ENCODE results near the gene PTPRN2.
A peak's percentile ranks its signal among the peaks of the same experiment; 100 is the strongest.

Gene PTPRN2

DNA sequence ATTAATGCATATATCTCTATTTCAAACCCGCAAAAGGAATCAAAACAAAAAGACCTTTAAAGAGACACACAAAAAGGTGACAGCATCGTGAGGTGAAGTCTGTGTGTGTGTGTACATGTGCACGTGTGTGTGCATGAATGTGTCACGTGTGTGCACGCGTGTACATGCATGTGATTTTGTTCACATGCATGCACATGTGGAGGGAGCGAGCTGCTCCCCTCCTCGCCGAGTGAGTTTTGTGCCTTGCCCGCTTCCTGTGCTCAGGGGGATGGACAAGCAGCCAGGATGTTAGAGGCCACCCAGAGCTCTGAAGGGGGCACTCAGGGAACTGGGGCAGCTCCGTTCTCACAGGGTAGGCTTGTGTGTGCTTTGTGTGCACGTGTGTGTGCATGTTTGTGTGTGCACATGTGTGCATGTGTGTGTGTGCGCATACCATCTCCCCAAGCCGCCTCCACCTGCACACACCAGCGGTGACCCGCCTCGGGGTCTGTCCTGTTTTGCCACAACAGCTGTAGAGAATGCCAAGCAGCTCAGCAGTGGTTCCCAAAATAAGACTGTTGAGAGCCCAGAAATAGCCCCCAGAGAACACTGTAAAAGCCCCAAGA, 191.2 kb downstream of the PTPRN2 start:
- no peak overlapping the region for H3K4me3 Mint-ChIP-seq
- no peak for DNase-seq
- H3K27ac Mint-ChIP-seq: peak overlapping the region; percentile 33
- peaks cover 12% of the 10 kb centered on the region for H3K9me3 Mint-ChIP-seq
- CTCF ChIA-PET: interaction anchor here (1.1 kb wide), 1 partner anchor 13 kb away, joined by 3 read pairs; no protein-coding TSS in a partner anchor
- no peaks in the 10 kb centered on the region for H3K27me3 Mint-ChIP-seq
- no peaks in the 10 kb centered on the region for H3K36me3 Mint-ChIP-seq
- H3K4me1 Mint-ChIP-seq: no peaks in the 10 kb centered on the region

- no peaks in the 10 kb centered on the region for H3K27me3 Mint-ChIP-seq
- H3K9me3 Mint-ChIP-seq: peaks cover 12% of the 10 kb centered on the region
- CTCF ChIA-PET: no interaction called here
- H3K4me1 Mint-ChIP-seq: no peaks in the 10 kb centered on the region
- no peak overlapping the region for H3K27ac Mint-ChIP-seq
- no peaks in the 10 kb centered on the region for H3K36me3 Mint-ChIP-seq
- DNase-seq: no peak
- H3K4me3 Mint-ChIP-seq: no peak overlapping the region
These were observed 191.8 kb downstream of the PTPRN2 start for GRCh38 chr7:158395780-158396278.

DNA sequence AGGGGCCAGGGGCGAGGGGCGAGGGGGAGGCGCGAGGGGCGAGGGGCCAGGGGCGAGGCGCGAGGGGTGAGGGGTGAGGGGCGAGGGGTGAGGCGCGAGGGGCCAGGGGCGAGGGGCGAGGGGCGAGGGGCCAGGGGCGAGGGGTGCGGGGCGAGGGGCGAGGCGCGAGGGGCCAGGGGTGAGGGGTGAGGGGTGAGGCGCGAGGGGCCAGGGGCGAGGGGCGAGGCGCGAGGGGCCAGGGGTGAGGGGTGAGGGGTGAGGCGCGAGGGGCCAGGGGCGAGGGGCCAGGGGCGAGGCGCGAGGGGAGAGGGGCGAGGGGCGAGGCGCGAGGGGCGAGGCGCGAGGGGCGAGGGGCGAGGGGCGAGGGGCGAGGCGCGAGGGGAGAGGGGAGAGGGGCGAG, 192.3 kb downstream of the PTPRN2 start:
- H3K27me3 Mint-ChIP-seq: no peaks in the 10 kb centered on the region
- no peak for DNase-seq
- H3K27ac Mint-ChIP-seq: no peak overlapping the region
- no peaks in the 10 kb centered on the region for H3K4me1 Mint-ChIP-seq
- H3K9me3 Mint-ChIP-seq: peaks cover 12% of the 10 kb centered on the region
- CTCF ChIA-PET: no interaction called here
- H3K4me3 Mint-ChIP-seq: no peak overlapping the region
- no peaks in the 10 kb centered on the region for H3K36me3 Mint-ChIP-seq

DNA sequence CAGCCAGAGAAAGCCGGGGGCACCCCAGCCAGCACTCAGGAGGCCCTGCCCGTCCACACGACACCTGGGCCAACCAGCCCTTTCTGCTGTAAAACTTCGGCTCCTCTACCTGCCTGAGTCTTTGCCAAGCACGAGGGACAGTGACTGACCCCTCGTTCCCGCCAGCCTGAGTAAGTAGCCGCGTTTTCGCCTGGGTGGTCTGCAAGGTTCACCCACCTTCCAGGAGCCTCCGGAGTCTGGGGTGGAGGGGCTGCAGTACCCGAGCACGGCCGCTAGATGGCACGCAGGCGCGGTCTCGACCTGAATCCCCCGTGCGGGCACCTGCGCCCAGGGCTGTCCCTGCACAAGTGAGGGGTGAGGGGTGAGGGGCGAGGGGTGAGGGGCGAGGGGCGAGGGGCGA, 192.7 kb downstream of the PTPRN2 start:
- H3K27me3 Mint-ChIP-seq: no peaks in the 10 kb centered on the region
- H3K9me3 Mint-ChIP-seq: peaks cover 12% of the 10 kb centered on the region
- H3K4me3 Mint-ChIP-seq: no peak overlapping the region
- no peaks in the 10 kb centered on the region for H3K4me1 Mint-ChIP-seq
- no peak overlapping the region for H3K27ac Mint-ChIP-seq
- no peaks in the 10 kb centered on the region for H3K36me3 Mint-ChIP-seq
- CTCF ChIA-PET: no interaction called here
- peak; percentile 30 for DNase-seq

DNA sequence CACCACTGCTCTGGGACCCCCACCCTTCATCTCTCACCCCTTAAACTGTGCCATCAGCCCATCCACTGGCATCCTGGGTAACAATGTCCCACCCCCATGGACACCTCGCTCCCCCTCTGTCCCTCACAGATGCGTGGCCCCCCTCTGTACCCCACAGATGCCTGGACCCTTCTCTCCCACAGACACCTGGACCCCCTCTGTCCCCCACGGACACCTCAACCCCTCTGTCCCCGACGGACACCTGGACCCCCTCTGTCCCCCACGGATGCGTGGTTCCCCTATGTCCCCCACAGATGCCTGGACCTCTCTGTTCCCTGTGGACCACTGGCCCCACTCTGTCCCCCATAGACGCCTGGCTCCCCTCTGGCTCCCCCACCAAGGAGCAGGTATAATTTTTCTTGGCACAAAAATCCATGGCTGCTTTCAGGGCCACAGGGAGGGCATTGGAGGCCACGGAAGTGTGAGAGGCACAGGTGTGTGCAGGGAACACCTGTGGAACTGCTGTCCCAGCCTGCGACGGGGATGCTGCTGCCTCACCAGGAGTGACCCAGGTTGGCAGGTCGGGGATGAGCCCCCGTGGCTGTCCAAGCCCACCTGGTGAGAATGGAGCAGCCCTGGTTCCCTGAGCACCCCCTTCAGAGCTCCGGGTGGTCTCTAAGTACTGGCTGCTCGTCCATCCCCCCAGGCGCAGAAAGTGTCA, 193.5 kb downstream of the PTPRN2 start:
- Mint-ChIP-seq H3K27me3 (no peaks in the 10 kb centered on the region), H3K4me3 (no peak overlapping the region), H3K9me3 (peaks cover 10% of the 10 kb centered on the region), H3K4me1 (no peaks in the 10 kb centered on the region), H3K36me3 (no peaks in the 10 kb centered on the region), H3K27ac (no peak overlapping the region)
- CTCF ChIA-PET: no interaction called here
- no peak for DNase-seq

DNA sequence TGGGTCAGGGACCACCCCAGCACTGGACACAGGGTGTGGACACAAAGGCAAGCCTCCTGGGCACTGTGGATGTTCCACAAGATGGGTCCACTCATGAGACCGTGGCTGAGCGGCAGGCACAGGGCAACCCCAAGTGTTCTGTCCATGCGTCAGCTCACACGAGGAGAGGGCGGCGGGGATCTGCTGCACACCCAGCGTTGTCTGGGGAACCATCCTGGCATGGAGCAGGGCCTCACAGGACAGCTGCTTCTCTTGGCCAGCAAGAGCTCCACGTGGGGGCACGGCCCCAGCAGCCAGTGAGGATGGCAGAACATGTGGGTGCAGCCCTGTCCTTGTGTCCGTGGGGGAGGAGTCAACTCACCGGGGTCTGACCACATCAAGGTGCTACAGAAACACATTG, 195.4 kb downstream of the PTPRN2 start:
- CTCF ChIA-PET: no interaction called here
- no peak for DNase-seq
- Mint-ChIP-seq H3K9me3 (peaks cover 2% of the 10 kb centered on the region), H3K4me1 (no peaks in the 10 kb centered on the region), H3K27me3 (no peaks in the 10 kb centered on the region), H3K36me3 (no peaks in the 10 kb centered on the region), H3K27ac (no peak overlapping the region), H3K4me3 (no peak overlapping the region)

- Mint-ChIP-seq H3K36me3 (no peaks in the 10 kb centered on the region), H3K4me1 (no peaks in the 10 kb centered on the region), H3K4me3 (no peak overlapping the region), H3K27ac (no peak overlapping the region), H3K27me3 (no peaks in the 10 kb centered on the region), H3K9me3 (peaks cover 2% of the 10 kb centered on the region)
- no peak for DNase-seq
- CTCF ChIA-PET: no interaction called here
These were observed 196.1 kb downstream of the PTPRN2 start for GRCh38 chr7:158391541-158391940.

- DNase-seq: no peak
- H3K27me3 Mint-ChIP-seq: no peaks in the 10 kb centered on the region
- H3K9me3 Mint-ChIP-seq: peaks cover 2% of the 10 kb centered on the region
- no peaks in the 10 kb centered on the region for H3K36me3 Mint-ChIP-seq
- H3K27ac Mint-ChIP-seq: no peak overlapping the region
- CTCF ChIA-PET: no interaction called here
- H3K4me1 Mint-ChIP-seq: no peaks in the 10 kb centered on the region
- no peak overlapping the region for H3K4me3 Mint-ChIP-seq
These were observed 196.5 kb downstream of the PTPRN2 start for GRCh38 chr7:158391141-158391540.

DNA sequence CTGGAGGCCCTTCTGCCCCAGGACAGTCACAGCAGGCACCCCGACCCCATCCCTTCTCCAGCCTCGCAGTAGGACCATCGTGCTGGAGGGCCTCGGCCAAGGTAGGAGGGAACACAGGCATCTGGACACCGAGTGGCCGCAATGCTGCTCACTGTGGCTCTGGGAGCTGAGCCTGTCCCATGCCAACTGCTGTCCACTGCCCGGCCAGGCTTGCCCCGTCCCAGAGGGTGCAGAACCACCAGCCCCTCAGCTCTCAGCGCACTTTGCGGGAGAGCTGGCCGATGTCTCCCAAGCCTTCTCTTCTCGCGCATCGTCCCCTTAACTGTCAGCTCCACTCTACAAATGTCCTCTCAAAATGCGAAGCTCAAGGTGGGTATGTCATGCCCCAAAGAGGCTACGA, 197.2 kb downstream of the PTPRN2 start:
- DNase-seq: no peak
- H3K27me3 Mint-ChIP-seq: no peaks in the 10 kb centered on the region
- H3K4me1 Mint-ChIP-seq: no peaks in the 10 kb centered on the region
- CTCF ChIA-PET: no interaction called here
- H3K4me3 Mint-ChIP-seq: no peak overlapping the region
- no peaks in the 10 kb centered on the region for H3K36me3 Mint-ChIP-seq
- H3K9me3 Mint-ChIP-seq: peaks cover 2% of the 10 kb centered on the region
- no peak overlapping the region for H3K27ac Mint-ChIP-seq

DNA sequence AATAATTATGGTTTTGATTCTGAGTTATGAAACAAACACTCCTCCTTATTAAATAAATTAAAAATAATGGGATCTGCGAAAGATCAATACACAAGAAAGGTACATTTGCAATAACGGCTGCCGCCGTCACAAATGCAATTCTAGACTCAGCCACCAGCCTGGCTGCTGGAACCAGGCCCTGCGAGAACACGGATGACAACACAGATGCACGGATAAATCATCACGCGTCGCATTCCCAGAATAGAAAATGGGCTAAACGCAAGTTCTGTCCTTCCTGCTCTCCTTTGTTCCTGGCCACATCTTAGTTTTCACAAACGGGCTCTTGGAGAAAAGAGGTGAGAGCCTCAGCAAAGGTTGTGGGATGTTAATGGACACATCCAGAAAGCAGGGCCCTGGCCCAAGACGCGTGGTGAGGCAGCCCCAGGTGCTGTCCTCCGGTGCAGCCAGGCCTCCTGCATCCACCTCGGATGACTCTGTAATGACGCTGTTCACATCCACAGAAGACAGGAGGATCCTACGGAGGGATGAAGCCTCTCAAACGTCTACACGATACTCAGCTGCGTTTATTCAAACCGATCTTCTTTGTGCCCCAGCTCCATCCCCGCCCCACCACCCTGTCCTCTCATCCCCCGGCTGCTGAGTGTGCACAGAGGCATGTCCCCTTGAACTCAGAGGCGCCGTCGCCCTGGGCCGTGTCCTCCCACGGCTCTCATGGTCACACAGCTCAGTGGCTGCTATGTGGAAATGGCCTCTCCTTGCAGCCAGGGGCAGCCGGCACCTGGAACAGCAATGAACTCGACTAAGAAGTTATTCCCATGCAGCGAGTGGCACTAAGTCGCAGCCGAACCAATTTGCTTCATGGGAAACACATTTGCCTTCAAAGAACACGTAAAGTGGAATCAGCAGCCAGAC, 197.9 kb downstream of the PTPRN2 start:
- Mint-ChIP-seq H3K27ac (no peak overlapping the region), H3K4me1 (no peaks in the 10 kb centered on the region), H3K4me3 (no peak overlapping the region), H3K27me3 (no peaks in the 10 kb centered on the region), H3K36me3 (no peaks in the 10 kb centered on the region), H3K9me3 (peaks cover 2% of the 10 kb centered on the region)
- CTCF ChIA-PET: no interaction called here
- no peak for DNase-seq

- no peak overlapping the region for H3K4me3 Mint-ChIP-seq
- H3K27ac Mint-ChIP-seq: no peak overlapping the region
- no peaks in the 10 kb centered on the region for H3K9me3 Mint-ChIP-seq
- no peak for DNase-seq
- CTCF ChIA-PET: no interaction called here
- H3K4me1 Mint-ChIP-seq: no peaks in the 10 kb centered on the region
- no peaks in the 10 kb centered on the region for H3K36me3 Mint-ChIP-seq
- H3K27me3 Mint-ChIP-seq: no peaks in the 10 kb centered on the region
These were observed 198.7 kb downstream of the PTPRN2 start for GRCh38 chr7:158388928-158389327.

DNA sequence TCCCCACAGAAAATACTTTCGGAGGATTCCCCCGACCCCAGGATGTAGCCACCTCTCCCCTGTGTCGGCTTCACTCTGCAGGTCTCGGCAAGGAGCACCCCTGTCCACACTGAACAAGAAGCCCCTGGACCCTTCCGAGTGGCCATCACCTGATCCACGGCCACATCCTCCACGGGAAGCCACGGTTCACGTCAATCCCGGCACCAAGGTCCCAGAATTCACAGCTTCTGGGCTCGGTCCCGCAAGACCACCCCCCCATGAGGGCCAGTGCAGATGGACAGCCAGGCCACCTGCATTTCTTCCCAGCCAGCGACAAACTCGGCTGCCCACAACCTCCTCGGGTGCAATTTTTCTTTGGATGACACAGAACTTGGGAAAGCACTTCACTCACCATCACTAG, 199.6 kb downstream of the PTPRN2 start:
- Mint-ChIP-seq H3K27ac (no peak overlapping the region), H3K9me3 (no peaks in the 10 kb centered on the region), H3K4me3 (no peak overlapping the region), H3K27me3 (no peaks in the 10 kb centered on the region), H3K36me3 (no peaks in the 10 kb centered on the region), H3K4me1 (no peaks in the 10 kb centered on the region)
- DNase-seq: no peak
- CTCF ChIA-PET: no interaction called here

DNA sequence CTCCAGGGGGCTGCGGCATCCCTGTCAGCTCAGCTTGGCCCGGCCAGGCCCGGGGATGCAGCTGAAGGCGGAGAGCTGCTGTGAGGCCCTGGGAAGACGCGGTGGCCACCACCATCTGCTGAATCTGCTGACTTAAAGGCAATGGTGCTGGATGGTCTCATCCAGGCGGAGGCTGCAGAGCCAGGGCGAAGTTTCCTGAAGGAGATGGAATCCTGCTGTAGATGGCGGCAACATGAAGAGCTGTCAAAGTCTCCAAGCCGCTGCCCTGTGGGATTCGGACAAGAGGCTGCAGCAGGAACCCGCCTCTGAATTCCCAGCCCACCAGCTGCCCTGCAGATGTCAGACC, 200.1 kb downstream of the PTPRN2 start:
- CTCF ChIA-PET: no interaction called here
- H3K27me3 Mint-ChIP-seq: no peaks in the 10 kb centered on the region

GRCh38 chr7:158386866-158387545, 200.6 kb downstream of the PTPRN2 start:
- H3K4me3 Mint-ChIP-seq: no peak overlapping the region
- DNase-seq: no peak
- CTCF ChIA-PET: no interaction called here
- no peaks in the 10 kb centered on the region for H3K4me1 Mint-ChIP-seq
- no peak overlapping the region for H3K27ac Mint-ChIP-seq
- H3K27me3 Mint-ChIP-seq: no peaks in the 10 kb centered on the region
- no peaks in the 10 kb centered on the region for H3K9me3 Mint-ChIP-seq
- H3K36me3 Mint-ChIP-seq: no peaks in the 10 kb centered on the region

More for the DNA sequence above, 200.1 kb downstream of the PTPRN2 start:
- H3K4me1 Mint-ChIP-seq: no peaks in the 10 kb centered on the region
- H3K36me3 Mint-ChIP-seq: no peaks in the 10 kb centered on the region
- no peak overlapping the region for H3K27ac Mint-ChIP-seq
- H3K4me3 Mint-ChIP-seq: no peak overlapping the region
- no peaks in the 10 kb centered on the region for H3K9me3 Mint-ChIP-seq
- DNase-seq: no peak

All from activated naive CD4-positive, alpha-beta T cell treated with anti-CD3 and anti-CD28 coated beads, Interleukin-2, amount 10 ng/mL, durations not matched to agents 7 days and 5 days (primary cell).